HG03558 (cell line): ENCODE measurements around the gene EWSR1.
"Not testable (repeated sequence)": the region's sequence is repeated elsewhere in the genome, so short reads cannot be mapped to it uniquely, and the experiment has no call there.

Experiments used
- ATAC-seq: cut with Tn5 transposase; IDR thresholded peaks from one replicate; pipeline ENCODE4 v1.9.1; 2021; ENCODE audit warnings: moderate number of reproducible peaks; ENCODE audit not compliant: unreplicated experiment; ENCODE audit errors: extremely low read depth

The EWSR1 gene

DNA sequence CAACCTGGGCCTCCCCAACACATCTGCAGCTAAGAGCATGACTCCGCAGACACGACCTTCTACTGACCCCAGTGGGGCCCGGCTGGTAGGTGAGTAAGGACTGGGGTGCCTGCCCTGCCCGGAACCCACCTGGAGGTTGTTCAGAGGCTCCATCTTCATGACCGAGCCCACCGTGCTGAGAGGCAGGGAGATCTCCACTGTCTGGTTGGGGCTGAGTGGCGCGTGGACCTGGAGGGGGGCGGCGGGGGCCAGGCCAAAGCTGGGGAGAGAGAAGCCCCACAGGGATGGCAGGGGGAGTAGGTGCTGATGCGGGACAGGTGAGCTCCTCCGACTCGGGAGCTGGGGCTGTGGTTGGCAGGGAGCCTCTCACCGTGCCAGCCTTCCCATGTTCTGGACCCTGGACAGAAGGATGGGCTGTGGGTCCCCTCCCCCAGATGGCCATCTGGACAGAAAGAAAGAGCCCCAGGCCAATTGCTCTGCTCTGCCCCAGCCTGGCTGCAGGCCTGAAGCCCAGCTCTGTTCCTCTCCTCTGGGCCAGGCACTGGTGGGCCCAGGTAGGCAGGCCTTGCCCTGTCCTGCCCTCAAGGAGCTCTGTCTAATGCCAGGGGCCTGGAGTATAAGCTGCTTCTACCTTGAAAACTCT is 63.7 kb downstream of the EWSR1 start:
- no peak for ATAC-seq

DNA sequence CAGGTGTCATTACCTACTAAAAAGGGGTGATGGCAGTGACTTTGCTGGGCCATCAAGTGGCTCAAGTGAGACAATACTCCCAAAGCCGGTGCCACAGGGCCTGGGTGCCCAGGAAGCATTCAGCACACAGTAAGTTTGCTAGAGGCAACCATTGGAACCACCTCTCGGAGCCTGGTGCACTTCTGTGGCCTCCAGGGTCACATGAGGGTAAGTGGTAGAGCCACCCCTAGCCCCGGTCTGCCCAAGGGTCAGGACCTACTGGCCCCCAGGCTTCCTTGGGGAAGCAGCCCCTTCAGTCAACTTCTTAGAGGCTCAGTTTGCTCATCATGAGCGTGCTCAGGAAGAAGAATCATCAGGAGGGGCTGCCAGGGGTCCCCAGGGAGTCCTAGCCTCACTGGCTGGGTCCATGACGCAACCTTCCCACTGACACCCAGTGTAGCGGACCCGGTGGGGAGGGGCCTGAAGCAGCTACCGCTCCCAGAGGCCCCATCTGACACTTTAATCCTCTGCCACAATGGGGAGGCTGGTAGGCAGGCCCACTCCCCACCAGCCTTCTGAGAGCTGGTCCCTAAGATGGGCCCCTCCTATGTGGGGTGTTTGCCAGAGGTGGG is 64.9 kb downstream of the EWSR1 start:
- ATAC-seq: no peak

DNA sequence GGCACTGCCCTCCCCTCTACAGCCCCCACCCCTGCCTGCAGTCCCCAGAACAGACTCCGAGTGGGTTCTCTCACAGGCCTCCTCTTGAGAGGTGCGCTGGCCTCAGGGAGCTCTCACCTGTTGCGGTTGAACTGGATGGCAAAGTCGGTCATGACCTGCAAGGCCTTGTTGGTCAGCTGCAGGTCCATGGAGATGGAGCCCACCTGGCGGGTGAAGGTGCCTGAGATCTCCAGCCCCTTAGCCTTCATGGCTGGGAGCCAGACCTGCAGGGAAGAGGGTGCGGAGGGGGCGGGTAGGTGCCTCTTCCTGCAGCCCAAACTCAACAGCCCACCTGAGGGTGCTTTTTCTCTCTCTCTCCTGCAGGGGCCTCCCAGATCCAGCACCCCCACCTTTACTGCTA is 66.1 kb downstream of the EWSR1 start:
- ATAC-seq: no peak

DNA sequence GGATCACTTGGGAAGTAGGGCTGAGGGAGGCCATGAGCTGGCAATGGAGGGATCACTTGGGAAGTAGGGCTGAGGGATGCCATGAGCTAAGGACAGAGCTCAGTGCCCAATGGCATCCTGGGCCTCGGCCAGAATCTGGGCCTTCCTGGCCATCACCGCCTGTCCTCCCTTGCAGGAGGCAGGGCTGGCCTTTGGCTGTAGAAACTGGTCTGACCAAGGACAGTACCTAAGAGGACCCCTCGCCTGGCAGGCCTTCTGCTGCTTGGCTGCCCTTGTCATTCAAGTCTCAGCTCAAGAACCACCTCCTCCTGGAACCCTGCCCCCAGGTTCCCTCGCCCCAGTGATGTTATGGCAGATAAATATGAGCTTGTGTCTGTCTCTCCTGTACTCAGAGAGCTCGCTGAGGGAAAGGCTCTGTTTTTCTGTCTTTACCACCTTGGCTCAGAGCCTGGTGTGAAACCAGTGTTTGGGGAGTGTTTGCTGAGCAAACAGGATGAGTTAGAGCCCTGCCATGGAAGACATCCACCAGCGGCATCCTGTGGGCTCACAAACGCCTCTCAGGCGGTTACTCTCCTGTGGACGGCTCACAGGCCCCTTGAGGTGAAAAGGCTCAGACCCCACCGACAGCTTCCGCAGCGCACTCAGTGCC is 66.8 kb downstream of the EWSR1 start:
- no peak for ATAC-seq

- ATAC-seq: no peak
Observed at GRCh38 chr22:29335656-29336055, 67.6 kb downstream of the EWSR1 start.

DNA sequence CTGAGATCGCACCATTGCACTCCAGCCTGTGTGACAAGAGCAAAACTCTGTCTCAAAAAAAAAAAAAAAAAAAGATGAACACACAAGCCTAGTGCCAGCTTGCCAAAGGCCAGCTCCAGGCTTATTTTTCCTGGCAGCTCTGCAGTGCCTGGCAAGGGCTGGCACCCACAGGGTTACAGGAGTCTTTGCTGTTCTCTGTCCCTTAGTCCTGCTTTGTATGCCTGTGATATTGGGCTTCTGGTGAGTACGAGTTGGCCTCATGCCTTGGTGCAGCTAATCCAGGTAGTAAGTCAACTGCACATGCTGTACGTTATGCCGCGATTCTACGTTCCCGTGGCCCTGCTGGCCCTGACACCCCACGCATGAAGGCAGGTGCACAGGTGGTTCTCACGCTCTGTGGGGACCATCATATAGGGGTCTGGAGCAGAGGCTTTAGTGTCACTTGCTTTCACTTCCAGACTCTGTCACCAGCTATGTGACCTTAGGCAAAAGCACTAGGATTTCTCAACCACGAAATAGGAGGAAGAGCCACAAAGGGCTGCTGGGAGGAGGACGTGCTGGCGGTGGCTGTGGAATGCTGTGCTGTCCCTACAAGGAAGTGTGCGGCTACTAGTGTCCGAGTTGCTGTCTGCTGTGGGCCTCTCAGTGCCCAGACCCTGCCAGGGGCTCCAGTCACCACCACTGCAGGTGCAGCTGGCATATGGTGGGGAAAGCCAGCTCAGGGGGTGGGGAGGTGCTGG is 68.9 kb downstream of the EWSR1 start:
- ATAC-seq: no peak

GRCh38 chr22:29337631-29338284 is 69.7 kb downstream of the EWSR1 start:
- no peak for ATAC-seq

GRCh38 chr22:29338398-29338797 is 70.3 kb downstream of the EWSR1 start:
- no peak for ATAC-seq

- no peak for ATAC-seq
Observed at GRCh38 chr22:29339381-29340235, 71.5 kb downstream of the EWSR1 start.

GRCh38 chr22:29340566-29340965 is 72.5 kb downstream of the EWSR1 start:
- ATAC-seq: no peak

- no peak for ATAC-seq
Observed at GRCh38 chr22:29341056-29341848, 73.2 kb downstream of the EWSR1 start.

DNA sequence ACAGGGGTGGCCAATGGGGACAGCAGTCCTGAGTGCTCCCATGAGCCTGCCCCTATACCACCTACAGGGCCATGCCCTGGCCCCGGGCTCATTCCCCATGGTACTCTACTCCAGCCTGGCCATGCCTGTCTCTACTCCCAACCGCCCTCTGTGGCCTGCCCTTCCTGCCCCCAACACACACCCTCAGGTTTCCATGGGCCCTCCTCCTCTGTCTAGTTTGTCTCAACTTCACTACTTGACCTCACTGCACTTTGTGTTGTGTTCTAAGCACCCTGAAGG is 73.7 kb downstream of the EWSR1 start:
- ATAC-seq: no peak

DNA sequence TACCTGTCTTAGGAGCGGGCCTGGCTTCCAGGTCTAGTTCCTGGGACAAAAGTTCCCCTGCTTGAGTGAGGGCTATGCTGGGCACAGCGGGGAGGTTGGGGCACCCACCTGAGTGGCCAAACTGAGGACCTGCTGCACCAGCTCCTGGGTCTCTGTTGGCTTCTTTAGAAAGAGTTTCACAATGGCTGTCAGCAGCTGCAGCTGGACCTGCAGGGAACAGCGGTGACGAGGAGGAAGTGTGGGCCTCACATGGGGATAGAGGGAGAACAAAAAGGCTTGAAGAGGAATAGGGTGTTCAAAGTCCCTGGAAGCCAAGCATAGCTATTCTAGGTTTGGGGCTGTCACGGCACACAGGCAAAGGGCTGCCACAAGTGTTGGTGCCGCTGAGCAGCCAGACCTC is 74.1 kb downstream of the EWSR1 start:
- ATAC-seq: no peak

DNA sequence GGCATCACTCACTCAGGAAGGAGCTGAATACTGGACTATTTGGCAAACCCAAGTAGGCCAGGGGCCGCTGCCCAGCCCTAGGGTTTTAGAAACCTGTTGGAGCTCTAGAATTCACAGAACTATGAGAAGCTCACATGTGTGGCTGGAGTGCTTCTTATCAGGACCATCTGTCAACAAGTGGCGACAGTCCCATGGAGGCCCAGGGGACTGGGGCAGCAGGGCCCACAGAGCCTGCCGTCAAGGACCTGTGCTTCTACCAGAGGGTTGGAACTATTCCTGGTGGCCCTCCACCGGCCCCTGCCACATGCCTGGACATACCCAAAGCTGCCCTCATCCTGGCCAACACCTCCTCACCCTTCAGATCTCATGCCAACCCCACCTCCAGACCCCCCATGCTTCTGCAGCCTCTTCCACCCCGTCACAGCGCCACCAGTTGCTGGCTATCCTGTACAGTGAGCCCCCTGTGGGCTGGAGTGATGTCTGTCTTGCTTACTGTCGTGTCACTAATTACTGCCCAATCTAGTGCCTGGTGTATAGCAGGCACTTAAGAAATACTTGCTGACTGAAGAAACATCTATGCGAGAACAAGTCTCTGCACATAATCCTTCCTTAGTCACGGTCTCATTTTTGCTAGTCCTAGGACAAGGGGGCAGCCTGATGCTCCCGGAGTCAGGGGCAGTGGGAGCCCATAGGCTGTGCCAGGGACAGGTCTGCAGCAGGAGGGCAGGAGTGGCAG is 74.7 kb downstream of the EWSR1 start:
- no peak for ATAC-seq

- no peak for ATAC-seq
Observed at GRCh38 chr22:29343313-29343805, 75.3 kb downstream of the EWSR1 start.

DNA sequence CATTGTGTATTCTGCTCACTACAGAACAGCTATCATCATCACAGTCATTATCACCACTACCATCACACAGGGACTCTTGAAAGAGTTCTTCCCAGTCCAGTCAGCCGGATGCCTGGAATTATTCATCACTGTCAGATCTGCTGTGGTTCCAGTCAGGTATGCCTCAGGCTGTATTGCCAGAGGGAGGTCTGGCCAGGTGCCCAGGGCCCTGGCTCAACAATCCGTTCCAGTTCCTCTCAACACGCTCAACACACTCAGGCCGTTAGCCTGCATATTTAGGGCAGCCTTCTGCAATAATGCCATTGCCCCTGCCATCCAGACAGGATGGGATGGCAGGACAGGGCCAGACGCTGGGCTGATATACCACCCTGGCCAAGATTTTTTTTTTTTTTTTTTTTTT is 76.1 kb downstream of the EWSR1 start:
- ATAC-seq: no peak

GRCh38 chr22:29344889-29345288 is 76.8 kb downstream of the EWSR1 start:
- not testable (repeated sequence) for ATAC-seq

GRCh38 chr22:29345932-29346331 is 77.9 kb downstream of the EWSR1 start:
- ATAC-seq: no peak
